ENCODE data around the gene ZIC1.

Gene ZIC1

GRCh38 chr3:147422601-147423536 is 13.7 kb downstream of the ZIC1 start:
- no peak for DNase-seq (ENCODE audit: low read depth in 2 of 2)

- no peak for DNase-seq (ENCODE audit: low read depth in 2 of 2)
Observed at GRCh38 chr3:147423537-147423797, 14.3 kb downstream of the ZIC1 start.

GRCh38 chr3:147423798-147424580 is 14.8 kb downstream of the ZIC1 start:
- no peak for DNase-seq (ENCODE audit: low read depth in 2 of 2)

GRCh38 chr3:147424581-147425387 is 15.6 kb downstream of the ZIC1 start:
- DNase-seq (ENCODE audit: low read depth in 2 of 2), result no peak

- no peak for DNase-seq (ENCODE audit: low read depth in 2 of 2)
Observed at GRCh38 chr3:147425388-147425850, 16.3 kb downstream of the ZIC1 start.

- no peak for DNase-seq (ENCODE audit: low read depth in 2 of 2)
Observed at GRCh38 chr3:147426931-147427330, 17.8 kb downstream of the ZIC1 start.

GRCh38 chr3:147427746-147428145 is 18.6 kb downstream of the ZIC1 start:
- no peak for DNase-seq (ENCODE audit: low read depth in 2 of 2)

- no peak for DNase-seq (ENCODE audit: low read depth in 2 of 2)
Observed at GRCh38 chr3:147428326-147428725, 19.2 kb downstream of the ZIC1 start.

GRCh38 chr3:147428754-147429153 is 19.6 kb downstream of the ZIC1 start:
- no peak for DNase-seq (ENCODE audit: low read depth in 2 of 2)

- no peak for DNase-seq (ENCODE audit: low read depth in 2 of 2)
Observed at GRCh38 chr3:147431751-147432150, 22.6 kb downstream of the ZIC1 start.

GRCh38 chr3:147447224-147447623 is 38.1 kb downstream of the ZIC1 start:
- no peak for DNase-seq (ENCODE audit: low read depth in 2 of 2)

- DNase-seq (ENCODE audit: low read depth in 2 of 2), result no peak
Observed at GRCh38 chr3:147449669-147450068, 40.5 kb downstream of the ZIC1 start.

- no peak for DNase-seq (ENCODE audit: low read depth in 2 of 2)
Observed at GRCh38 chr3:147458995-147459704, 50.0 kb downstream of the ZIC1 start.

GRCh38 chr3:147462856-147463255 is 53.7 kb downstream of the ZIC1 start:
- DNase-seq (ENCODE audit: low read depth in 2 of 2), result no peak

Data from stimulated activated CD4-positive, alpha-beta T cell treated with anti-CD3 and anti-CD28 coated beads, Interleukin-1b, Interleukin-23, amount 100 ng/mL, for 4 hours (primary cell).